Kidney capillary endothelial cell (primary cell): ENCODE results near the gene AARS2.

Experiments
- DNase-seq: peaks from one replicate; pipeline ENCODE4 v3.0.0-alpha.2; 2018; ENCODE audit warnings: low spot score

The AARS2 gene

DNA sequence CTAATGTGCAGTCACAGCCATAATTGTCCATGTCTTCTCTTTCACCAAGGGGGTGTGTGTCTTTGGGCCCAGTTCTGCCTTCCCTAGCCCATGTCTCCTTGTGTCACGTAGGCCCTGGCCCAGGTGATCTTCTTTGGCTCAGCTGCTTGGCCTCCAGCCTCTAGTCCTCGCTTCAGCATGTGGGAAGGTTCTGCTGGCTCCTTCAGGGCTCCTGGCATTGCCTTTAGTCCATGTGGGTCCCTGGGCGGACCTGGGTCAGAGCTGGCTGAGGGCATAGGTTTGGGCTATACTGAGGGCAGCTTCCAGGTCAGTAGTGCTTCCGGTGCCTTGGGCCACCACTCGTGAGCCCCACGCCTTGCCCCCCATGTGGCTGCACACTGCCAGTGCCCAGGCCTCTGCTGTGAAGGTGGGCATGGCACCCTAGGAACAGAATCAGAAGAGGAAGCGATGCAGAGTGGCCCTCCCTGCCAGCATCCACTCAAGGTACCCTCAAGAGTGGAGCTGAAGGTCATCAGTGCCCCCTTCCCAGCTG, 12.8 kb downstream of the AARS2 start:
- no peak for DNase-seq

DNA sequence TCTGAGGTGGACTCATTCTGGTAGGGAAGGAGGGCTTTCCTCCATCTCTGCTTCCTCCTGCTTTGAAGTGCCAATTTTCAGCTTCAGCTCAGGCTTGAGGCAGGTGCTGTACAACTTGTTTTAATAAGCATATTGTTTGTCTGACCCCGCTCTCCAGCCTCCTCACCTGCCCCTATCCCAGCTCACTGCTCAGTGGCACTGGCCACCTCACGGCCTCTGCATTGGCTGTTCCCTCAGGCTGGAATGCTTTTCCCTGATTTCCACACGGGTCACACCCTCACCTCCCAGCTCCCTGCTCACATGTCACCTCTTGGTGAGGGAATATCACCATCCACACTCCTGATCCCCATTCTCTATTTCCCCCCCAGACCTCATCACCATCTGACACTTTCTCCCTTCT, 14.3 kb downstream of the AARS2 start:
- no peak for DNase-seq

GRCh38 chr6:44298055-44298803, 14.9 kb downstream of the AARS2 start:
- DNase-seq, result no peak

GRCh38 chr6:44297063-44298038, 15.8 kb downstream of the AARS2 start:
- DNase-seq, result no peak

DNA sequence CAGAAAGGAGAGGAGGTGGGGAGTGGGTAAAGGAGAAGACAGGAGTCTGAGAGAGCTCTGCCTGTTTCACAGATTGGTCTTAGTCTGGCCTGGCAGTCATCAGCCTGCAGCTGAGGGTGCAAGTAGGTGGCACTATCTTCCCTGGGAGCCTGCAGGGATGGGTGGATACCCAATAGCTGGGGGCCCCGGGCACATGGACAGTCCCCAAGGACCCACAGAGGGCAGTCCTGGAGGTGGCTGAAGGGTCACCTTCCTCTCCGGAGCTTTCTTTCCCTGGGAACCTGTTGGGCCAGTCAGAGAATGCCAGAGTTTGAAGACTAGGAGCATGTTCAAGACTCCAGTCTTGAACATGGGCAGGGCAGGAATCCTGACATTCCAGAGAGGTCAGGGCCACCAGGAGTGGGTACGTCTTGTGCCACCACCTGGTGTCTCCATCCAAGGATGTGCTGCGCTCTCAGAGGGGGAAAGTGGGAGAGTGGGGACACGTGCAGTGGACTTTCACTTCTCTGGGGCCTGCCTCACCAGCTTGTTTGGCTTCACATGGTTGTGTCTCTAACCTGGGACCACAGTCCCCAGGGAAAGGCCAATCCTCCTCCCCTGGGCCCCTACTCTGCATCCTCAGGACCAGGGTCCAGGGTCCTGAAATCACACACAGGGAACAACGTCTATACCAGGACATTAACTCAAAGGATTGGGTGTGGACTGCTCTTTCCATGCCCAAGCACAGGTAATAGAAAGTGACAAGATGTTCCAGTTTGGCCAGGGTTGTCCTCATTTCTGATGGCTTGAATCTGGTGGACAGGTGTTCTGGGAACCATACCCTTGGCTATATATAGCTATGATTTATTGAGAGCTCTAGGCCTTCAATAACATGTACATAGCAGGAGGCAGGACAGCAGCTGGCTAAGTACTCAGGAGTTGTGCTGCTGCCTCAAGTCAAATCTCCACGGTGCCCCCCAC, 18.0 kb downstream of the AARS2 start:
- no peak for DNase-seq

DNA sequence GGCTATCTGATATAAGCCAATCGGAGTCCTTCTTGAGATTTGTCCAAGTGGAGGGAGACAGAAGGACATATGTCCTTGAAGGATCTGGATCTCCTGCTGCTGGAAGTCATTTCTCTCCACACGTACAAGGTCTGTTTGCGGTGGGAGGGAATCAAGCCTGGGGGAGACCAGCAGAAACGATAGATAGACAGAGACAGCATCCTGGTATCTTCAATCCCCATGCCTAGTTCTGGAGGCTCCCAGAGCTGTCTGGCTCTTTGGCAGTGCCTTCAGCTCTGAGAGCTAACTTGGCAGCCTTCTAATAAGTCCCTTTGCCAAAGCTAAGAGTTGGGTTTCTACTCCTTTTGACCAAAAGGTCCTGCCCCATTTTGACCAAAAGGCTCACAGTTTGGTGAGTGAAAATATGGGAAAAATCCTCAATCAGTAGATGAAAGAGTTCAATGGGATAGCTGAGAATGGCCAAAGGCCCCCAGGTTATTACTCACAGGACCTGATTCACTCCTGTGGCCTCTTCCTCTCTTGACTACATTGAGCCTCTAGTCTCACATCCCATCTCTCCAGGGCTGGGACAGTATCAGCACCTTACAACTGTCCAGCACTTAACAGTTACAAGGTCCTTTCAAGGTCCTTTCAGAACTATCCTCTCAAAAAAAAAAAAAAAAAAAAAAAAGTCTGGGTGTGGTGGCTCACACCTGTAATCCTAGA, 20.3 kb downstream of the AARS2 start:
- no peak for DNase-seq

- DNase-seq, result no peak
These were observed 21.3 kb downstream of the AARS2 start for GRCh38 chr6:44291841-44292240.

DNA sequence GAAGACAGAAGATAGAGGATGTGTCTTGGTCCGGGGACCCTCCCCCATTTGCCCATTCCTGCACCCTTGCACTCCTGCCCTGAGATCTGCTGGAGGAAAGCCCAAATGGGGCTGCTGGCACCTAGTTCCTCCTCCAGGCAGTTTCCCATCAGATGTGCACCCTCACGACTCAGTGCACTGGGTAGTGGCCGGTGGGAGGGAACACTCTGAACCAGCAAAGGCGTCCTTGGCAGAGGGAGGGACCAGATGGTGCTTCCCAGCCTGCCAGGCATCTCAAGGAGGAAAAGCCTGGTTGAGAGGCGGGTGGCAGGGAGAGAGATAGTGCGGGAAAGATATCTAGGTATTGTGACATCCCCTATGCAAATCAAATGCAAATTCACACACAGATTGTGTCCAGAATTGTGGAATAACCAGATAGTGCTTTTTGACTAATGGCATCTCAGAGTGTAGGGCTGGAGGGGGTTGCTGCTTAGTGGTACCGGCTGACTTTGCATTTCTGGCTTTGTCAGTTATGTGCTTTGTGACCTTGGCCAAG, 23.4 kb downstream of the AARS2 start:
- no peak for DNase-seq

GRCh38 chr6:44286747-44287146, 26.4 kb downstream of the AARS2 start:
- no peak for DNase-seq

GRCh38 chr6:44286285-44286565, 26.9 kb downstream of the AARS2 start:
- DNase-seq, result no peak

GRCh38 chr6:44285552-44286284, 27.4 kb downstream of the AARS2 start:
- no peak for DNase-seq

DNA sequence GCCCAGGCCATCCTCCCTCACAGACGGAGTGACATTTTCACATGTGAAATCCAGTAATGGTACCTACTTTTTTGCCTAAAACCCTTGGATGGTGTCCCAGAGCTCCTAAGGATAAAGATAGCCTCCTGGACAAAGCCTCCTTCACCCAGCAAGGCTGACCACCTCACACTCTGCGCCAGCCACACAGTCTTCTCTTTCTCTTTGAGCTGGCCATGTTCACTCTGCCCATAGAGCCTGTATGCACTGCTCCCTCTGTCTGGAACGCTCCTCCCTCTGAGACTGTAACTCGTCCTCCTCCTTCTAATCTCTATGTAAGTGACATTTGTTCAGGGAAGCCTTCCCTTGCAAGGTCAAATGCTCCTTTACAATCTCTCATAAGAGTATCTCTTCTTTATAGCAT, 28.3 kb downstream of the AARS2 start:
- no peak for DNase-seq

DNA sequence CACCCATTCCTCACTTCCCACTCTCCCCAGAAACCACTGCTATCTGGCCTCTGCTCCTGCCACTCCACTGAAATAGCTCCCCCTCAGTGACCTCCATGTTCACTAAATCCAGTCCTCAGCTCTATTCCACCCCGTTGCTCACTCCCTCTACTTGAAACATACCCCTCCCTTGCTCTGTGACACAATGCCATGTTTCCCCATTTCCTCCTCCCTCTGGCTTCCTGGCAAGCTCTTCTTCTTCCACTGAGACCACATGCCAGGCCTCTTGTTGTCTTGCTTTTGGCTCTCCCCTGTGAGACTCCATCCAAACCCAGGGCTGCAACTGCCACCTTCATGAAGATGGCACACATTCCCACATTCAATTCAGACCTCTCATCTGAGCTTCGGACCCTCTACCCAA, 29.0 kb downstream of the AARS2 start:
- DNase-seq, result no peak

- no peak for DNase-seq
These were observed 34.1 kb downstream of the AARS2 start for GRCh38 chr6:44278774-44279697.

DNA sequence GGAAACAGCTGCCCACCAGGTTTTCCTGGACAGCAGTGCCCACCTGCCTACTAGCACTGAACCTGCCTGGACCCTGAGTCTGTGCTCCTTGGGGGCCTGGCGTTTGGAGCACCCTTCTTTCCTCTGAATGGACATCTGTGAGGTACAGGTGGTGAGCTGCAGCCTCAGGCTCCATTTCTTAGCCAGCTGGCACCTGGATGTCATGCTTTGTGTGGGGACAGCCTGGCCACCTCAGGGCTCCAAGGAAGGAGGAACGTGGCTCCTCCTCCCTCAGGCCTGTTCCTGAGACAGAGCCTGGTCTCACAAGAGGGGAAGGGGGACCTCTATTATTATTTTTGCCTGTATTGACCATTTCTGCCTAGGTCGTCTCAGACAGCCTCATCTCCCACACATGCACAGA, 34.8 kb downstream of the AARS2 start:
- no peak for DNase-seq

DNA sequence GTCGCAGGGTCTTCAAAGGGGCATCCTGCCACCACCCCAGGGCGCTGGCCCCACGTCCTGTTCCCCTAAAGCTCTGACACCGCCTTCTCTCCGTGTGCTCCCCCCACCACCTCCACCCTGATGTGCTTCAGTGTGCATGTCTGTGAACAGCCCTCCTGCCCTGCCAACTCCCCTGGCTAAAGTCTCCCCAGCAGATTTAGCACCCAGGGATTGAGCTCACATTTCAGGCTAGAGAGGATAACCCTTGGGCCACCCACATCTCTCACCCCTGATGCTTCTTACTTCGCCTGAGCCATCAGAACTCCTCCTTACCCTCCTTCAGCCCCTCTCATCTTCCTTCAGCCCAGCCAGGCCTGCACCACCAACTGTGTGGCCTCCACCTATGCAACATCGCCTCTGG, 35.4 kb downstream of the AARS2 start:
- no peak for DNase-seq

- DNase-seq, result no peak
These were observed 36.2 kb downstream of the AARS2 start for GRCh38 chr6:44276667-44277640.
